ENCODE data around the gene UBXN1. TPM values are rescaled to one million over a fixed set of nuclear protein-coding genes. Genes with fewer than 3 reads are reported as not detected.

UBXN1 gene
- total and polyA plus RNA-seq, 3 donors from 2014 or later, result 173 to 196 (median 190) TPM

GRCh38 chr11:62708793-62709192, 29.9 kb upstream of the UBXN1 start:
- no peaks in the 10 kb centered on the region for H3K9me3 ChIP-seq
- 3 to 5% methylated on average over 7 of the region's 7 CpGs for WGBS, 2 donors
- intact Hi-C loops (cut with DNase I; ENCODE audit: low total_unique reads), result no loop called here
- peak overlapping the region; percentile 59 to 64 for H3K4me3 ChIP-seq
- DNase-seq, result no peak
- H3K27me3 ChIP-seq, result no peaks in the 10 kb centered on the region
- H3K36me3 ChIP-seq (ENCODE audit: low read depth, missing control alignments), result no peaks in the 10 kb centered on the region
- H3K27ac ChIP-seq, result peak overlapping the region; percentile 80 to 99
- no peak for TF ChIP-seq POLR2A (IDR thresholded peaks at IDR 0.05)
- TF ChIP-seq CTCF (IDR thresholded peaks at IDR 0.05), result no peak
- H3K4me1 ChIP-seq, result peaks cover 44% of the 10 kb centered on the region

- 35 to 44% methylated on average over 5 of the region's 5 CpGs for WGBS, 2 donors
- TF ChIP-seq CTCF (IDR thresholded peaks at IDR 0.05) (no peak), POLR2A (IDR thresholded peaks at IDR 0.05) (no peak)
- H3K4me1 ChIP-seq, result peaks cover 44% of the 10 kb centered on the region
- intact Hi-C loops (cut with DNase I; ENCODE audit: low total_unique reads), result no loop called here
- H3K9me3 ChIP-seq, result no peaks in the 10 kb centered on the region
- no peaks in the 10 kb centered on the region for H3K36me3 ChIP-seq (ENCODE audit: low read depth, missing control alignments)
- no peak overlapping the region for H3K4me3 ChIP-seq
- no peaks in the 10 kb centered on the region for H3K27me3 ChIP-seq
- H3K27ac ChIP-seq, result peak overlapping the region; percentile 80 to 99
- no peak for DNase-seq
Observed at GRCh38 chr11:62708392-62708791, 29.5 kb upstream of the UBXN1 start.

- H3K4me1 ChIP-seq, result peaks cover 44% of the 10 kb centered on the region
- H3K27me3 ChIP-seq, result no peaks in the 10 kb centered on the region
- no peaks in the 10 kb centered on the region for H3K36me3 ChIP-seq (ENCODE audit: low read depth, missing control alignments)
- peak within 1 kb of the TSS; percentile 80 to 99 for H3K27ac ChIP-seq
- intact Hi-C loops (cut with DNase I; ENCODE audit: low total_unique reads), result no loop called here
- no peaks in the 10 kb centered on the region for H3K9me3 ChIP-seq
- WGBS, 2 donors, result 55 to 66% methylated on average over 9 of the region's 10 CpGs
- H3K4me3 ChIP-seq, result peak within 1 kb of the TSS; percentile 75
- no peak for TF ChIP-seq POLR2A (IDR thresholded peaks at IDR 0.05)
- DNase-seq, result peak; percentile 66
Observed at GRCh38 chr11:62707277-62707861, 28.5 kb upstream of the UBXN1 start, which contains the start of the genes BSCL2 and GNG3. TSS of gene BSCL2 (minus strand) at chr11:62707424. CDS start at chr11:62707195, 229 bp downstream. TSS of gene GNG3 (plus strand) at chr11:62707676. CDS start at chr11:62708296, 620 bp downstream.

GRCh38 chr11:62706850-62707247, 28.0 kb upstream of the UBXN1 start:
- Histone ChIP-seq H3K4me3 (peak overlapping the region; percentile 75), H3K27me3 (no peaks in the 10 kb centered on the region), H3K9me3 (no peaks in the 10 kb centered on the region), H3K4me1 (peaks cover 44% of the 10 kb centered on the region), H3K27ac (peak overlapping the region; percentile 15 to 80), H3K36me3 (ENCODE audit: low read depth, missing control alignments) (no peaks in the 10 kb centered on the region)
- WGBS, 2 donors, result 36 to 42% methylated on average over 8 of the region's 8 CpGs
- intact Hi-C loops (cut with DNase I; ENCODE audit: low total_unique reads), result no loop called here
- DNase-seq, result no peak
- TF ChIP-seq POLR2A (IDR thresholded peaks at IDR 0.05), result no peak
- no peak for TF ChIP-seq CTCF (IDR thresholded peaks at IDR 0.05)

- 3 to 10% methylated on average over 29 to 53 of the region's 73 CpGs for WGBS, 2 donors
- H3K4me3 ChIP-seq, result peak overlapping the region; percentile 75
- peak; percentile 97 for DNase-seq
- TF ChIP-seq POLR2A (IDR thresholded peaks at IDR 0.05) (no peak), CTCF (IDR thresholded peaks at IDR 0.05) (no peak)
- H3K9me3 ChIP-seq, result no peaks in the 10 kb centered on the region
- no peaks in the 10 kb centered on the region for H3K27me3 ChIP-seq
- H3K36me3 ChIP-seq (ENCODE audit: low read depth, missing control alignments), result no peaks in the 10 kb centered on the region
- intact Hi-C loops (cut with DNase I; ENCODE audit: low total_unique reads), result no loop called here
- peaks cover 44% of the 10 kb centered on the region for H3K4me1 ChIP-seq
- H3K27ac ChIP-seq, result peak overlapping the region; percentile 15 to 80
Observed at GRCh38 chr11:62705880-62706849, 27.3 kb upstream of the UBXN1 start.
